Peyer's patch (tissue), 4 donors: ENCODE results near the gene PIKFYVE.

Experiments
- POLR2A ChIP-seq, 2 donors: fragments of 450-650 bp; IDR thresholded peaks; one replicate each; pipeline ENCODE4 v1.5.1; 2017; ENCODE audit warnings: antibody characterized with exemption in 2 of 2, mild to moderate bottlenecking in 2 of 2, moderate library complexity in 2 of 2
- TF ChIP-seq, protein P1 (sequence below), 6 experiments: fragments of 450-650 bp in 4 of 6; fragments of 200-600 bp in 2 of 6; sonication (generic) in 1 of 6; IDR thresholded peaks; one replicate each; pipeline ENCODE4 v1.5.1; 2017 to 2019; ENCODE audit warnings: antibody characterized with exemption in 6 of 6, mild to moderate bottlenecking in 3 of 6, moderate library complexity in 1 of 6

DNA sequence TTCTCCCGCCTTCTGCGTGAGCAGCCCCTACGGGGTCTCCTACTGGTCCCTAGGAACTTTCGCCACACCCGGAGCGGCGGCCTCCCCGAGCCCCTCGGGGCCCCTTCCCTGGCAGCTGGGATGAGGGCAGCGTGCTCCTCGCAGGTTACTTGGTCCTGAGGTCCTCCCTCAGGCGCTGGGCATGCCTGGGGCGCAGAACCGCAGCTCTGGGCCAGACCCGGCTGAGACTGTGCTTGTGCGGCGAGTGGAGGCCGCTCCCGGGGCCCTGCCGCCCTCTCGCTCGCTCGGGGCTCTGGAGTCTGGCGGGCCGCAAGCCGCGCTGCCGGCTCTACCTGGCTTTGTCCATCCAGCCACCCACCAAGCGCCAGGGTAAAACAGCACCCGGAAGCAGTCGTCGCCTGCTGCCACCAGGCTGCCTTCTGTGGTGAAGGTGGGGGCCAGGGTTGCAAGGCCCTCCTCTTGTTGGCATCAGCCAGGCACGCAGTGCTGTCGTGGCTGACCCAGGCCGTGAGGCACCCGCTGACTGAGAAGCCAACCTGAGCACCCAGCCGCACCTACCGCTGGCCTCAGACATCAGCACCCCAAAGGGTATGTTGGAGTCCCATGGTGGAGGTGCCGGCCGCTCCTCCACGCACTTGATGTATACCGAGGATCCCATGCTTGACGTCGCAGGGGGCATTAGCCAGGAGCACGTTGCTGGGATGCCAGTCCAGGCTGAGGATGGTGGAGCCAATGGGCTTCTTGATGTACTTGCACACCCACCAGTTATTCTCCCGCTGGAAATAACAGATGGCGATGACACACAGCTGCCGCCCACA, 94.4 kb downstream of the PIKFYVE start:
- TF ChIP-seq POLR2A (IDR thresholded peaks at IDR 0.05), result no peak
- TF ChIP-seq, protein P1, sequence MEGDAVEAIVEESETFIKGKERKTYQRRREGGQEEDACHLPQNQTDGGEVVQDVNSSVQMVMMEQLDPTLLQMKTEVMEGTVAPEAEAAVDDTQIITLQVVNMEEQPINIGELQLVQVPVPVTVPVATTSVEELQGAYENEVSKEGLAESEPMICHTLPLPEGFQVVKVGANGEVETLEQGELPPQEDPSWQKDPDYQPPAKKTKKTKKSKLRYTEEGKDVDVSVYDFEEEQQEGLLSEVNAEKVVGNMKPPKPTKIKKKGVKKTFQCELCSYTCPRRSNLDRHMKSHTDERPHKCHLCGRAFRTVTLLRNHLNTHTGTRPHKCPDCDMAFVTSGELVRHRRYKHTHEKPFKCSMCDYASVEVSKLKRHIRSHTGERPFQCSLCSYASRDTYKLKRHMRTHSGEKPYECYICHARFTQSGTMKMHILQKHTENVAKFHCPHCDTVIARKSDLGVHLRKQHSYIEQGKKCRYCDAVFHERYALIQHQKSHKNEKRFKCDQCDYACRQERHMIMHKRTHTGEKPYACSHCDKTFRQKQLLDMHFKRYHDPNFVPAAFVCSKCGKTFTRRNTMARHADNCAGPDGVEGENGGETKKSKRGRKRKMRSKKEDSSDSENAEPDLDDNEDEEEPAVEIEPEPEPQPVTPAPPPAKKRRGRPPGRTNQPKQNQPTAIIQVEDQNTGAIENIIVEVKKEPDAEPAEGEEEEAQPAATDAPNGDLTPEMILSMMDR (IDR thresholded peaks at IDR 0.05), result no peak
